Measurements from ENCODE around the gene KLHL29.

DNA sequence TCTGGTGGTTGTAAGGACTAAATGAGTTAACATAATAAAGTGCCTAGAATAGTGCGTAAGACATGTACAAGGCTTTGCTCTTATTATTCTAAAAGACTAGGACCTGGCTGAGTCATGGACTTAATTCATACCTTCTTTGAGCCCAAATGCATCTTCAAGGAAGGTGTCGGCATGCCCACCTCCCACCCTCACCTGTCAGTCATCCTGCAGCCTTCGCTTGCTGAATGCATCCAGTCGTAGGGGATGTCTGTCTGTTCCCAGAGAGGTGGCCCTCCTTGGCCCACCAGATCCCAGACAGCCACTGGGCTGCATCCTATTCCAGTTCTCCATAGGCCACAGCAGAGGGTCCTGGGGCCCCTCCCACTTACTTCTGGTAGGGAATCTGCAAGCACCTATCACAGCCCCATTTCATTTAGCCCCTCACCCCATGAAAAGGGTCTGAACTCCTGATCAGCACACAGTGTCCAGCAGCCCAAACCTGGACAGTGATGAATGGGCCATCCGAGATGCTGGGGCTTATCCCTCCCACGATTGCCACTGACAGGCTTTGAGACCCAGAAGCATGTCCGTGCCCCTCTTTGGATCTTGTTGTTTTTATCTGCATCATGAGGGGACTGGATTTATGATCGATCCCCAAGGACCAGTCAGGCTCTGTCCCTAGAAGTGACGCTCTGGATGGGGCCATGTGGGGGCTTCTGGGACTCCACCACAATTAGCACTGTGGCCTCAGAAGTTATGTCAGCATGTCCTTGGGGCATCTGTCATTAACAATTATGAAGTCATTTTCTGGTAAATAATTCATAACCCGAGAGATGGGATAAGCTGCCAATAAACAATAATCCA, 101.1 kb downstream of the KLHL29 start:
- TF ChIP-seq, protein P1, sequence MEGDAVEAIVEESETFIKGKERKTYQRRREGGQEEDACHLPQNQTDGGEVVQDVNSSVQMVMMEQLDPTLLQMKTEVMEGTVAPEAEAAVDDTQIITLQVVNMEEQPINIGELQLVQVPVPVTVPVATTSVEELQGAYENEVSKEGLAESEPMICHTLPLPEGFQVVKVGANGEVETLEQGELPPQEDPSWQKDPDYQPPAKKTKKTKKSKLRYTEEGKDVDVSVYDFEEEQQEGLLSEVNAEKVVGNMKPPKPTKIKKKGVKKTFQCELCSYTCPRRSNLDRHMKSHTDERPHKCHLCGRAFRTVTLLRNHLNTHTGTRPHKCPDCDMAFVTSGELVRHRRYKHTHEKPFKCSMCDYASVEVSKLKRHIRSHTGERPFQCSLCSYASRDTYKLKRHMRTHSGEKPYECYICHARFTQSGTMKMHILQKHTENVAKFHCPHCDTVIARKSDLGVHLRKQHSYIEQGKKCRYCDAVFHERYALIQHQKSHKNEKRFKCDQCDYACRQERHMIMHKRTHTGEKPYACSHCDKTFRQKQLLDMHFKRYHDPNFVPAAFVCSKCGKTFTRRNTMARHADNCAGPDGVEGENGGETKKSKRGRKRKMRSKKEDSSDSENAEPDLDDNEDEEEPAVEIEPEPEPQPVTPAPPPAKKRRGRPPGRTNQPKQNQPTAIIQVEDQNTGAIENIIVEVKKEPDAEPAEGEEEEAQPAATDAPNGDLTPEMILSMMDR (IDR thresholded peaks at IDR 0.05; ENCODE audit: low read depth, low read length, poor library complexity, severe bottlenecking), result no peak
- no peak for TF ChIP-seq EZH2phosphoT487 (IDR thresholded peaks at IDR 0.05; ENCODE audit: borderline replicate concordance, low read length)
